ENCODE measurements around the gene MAT2A. TPM values are rescaled to one million over a fixed set of nuclear protein-coding genes. Genes with fewer than 3 reads are reported as not detected.

The MAT2A gene
- total RNA-seq: 404 and 405 TPM in 2 replicates
- long read RNA-seq, transcript MAT2A-201 (9 exons, 2,819 nt): major isoform, 457 of 748 reads
- long read RNA-seq, partial matches to known transcripts: 211 of 748 reads
- long read RNA-seq, other reads (novel, unspliced or antisense): 76 of 748 reads

- peak within 1 kb of the TSS; percentile 95 for H3K4me3 Mint-ChIP-seq
- H3K4me1 Mint-ChIP-seq: peaks cover 58% of the 10 kb centered on the region
- peak within 1 kb of the TSS; percentile 100 for H3K27ac Mint-ChIP-seq (ENCODE audit: unreplicated experiment)
- H3K9me3 Mint-ChIP-seq: no peaks in the 10 kb centered on the region
- peak; percentile 99 for DNase-seq (ENCODE audit: low read depth, low spot score)
- peak; percentile 73 for TF ChIP-seq CTCF (conservative IDR thresholded peaks at IDR 0.05)
- H3K27me3 Mint-ChIP-seq (ENCODE audit: low read depth): peaks cover 2% of the 10 kb centered on the region
- H3K36me3 Mint-ChIP-seq (ENCODE audit: low read depth): peaks cover 37% of the 10 kb centered on the region
Measured at GRCh38 chr2:85538507-85539360, at the start of gene MAT2A. MAT2A (plus strand) TSS chr2:85539168; CDS start chr2:85539288, 120 bp downstream.

GRCh38 chr2:85490861-85491755 is 47.9 kb upstream of the MAT2A start:
- Mint-ChIP-seq H3K36me3 (ENCODE audit: low read depth) (peaks cover 6% of the 10 kb centered on the region), H3K27ac (ENCODE audit: unreplicated experiment) (no peak overlapping the region), H3K27me3 (ENCODE audit: low read depth) (no peaks in the 10 kb centered on the region), H3K9me3 (peaks cover 6% of the 10 kb centered on the region), H3K4me1 (no peaks in the 10 kb centered on the region), H3K4me3 (no peak overlapping the region)
- DNase-seq (ENCODE audit: low read depth, low spot score): no peak
- no peak for TF ChIP-seq CTCF (conservative IDR thresholded peaks at IDR 0.05)

- no peak overlapping the region for H3K4me3 Mint-ChIP-seq
- H3K9me3 Mint-ChIP-seq: no peaks in the 10 kb centered on the region
- TF ChIP-seq CTCF (conservative IDR thresholded peaks at IDR 0.05): no peak
- no peaks in the 10 kb centered on the region for H3K27me3 Mint-ChIP-seq (ENCODE audit: low read depth)
- no peaks in the 10 kb centered on the region for H3K4me1 Mint-ChIP-seq
- no peak for DNase-seq (ENCODE audit: low read depth, low spot score)
- no peak overlapping the region for H3K27ac Mint-ChIP-seq (ENCODE audit: unreplicated experiment)
- H3K36me3 Mint-ChIP-seq (ENCODE audit: low read depth): no peaks in the 10 kb centered on the region
Measured at GRCh38 chr2:85496436-85496835, 42.5 kb upstream of the MAT2A start.

- Mint-ChIP-seq H3K4me1 (no peaks in the 10 kb centered on the region), H3K27ac (ENCODE audit: unreplicated experiment) (no peak overlapping the region), H3K9me3 (no peaks in the 10 kb centered on the region), H3K4me3 (no peak overlapping the region), H3K27me3 (ENCODE audit: low read depth) (no peaks in the 10 kb centered on the region), H3K36me3 (ENCODE audit: low read depth) (no peaks in the 10 kb centered on the region)
- TF ChIP-seq CTCF (conservative IDR thresholded peaks at IDR 0.05): no peak
- no peak for DNase-seq (ENCODE audit: low read depth, low spot score)
Measured at GRCh38 chr2:85497944-85498630, 40.9 kb upstream of the MAT2A start.

- Mint-ChIP-seq H3K4me3 (no peak overlapping the region), H3K9me3 (no peaks in the 10 kb centered on the region), H3K4me1 (no peaks in the 10 kb centered on the region), H3K27me3 (ENCODE audit: low read depth) (no peaks in the 10 kb centered on the region), H3K27ac (ENCODE audit: unreplicated experiment) (no peak overlapping the region), H3K36me3 (ENCODE audit: low read depth) (no peaks in the 10 kb centered on the region)
- DNase-seq (ENCODE audit: low read depth, low spot score): no peak
- TF ChIP-seq CTCF (conservative IDR thresholded peaks at IDR 0.05): no peak
Measured at GRCh38 chr2:85501248-85501647, 37.7 kb upstream of the MAT2A start.
